Adipose tissue (tissue), 3 donors: ENCODE results near the gene GRK2. TPM values are rescaled to one million over a fixed set of nuclear protein-coding genes. Genes with fewer than 3 reads are reported as not detected.
"Not testable (repeated sequence)": the region's sequence is repeated elsewhere in the genome, so short reads cannot be mapped to it uniquely, and the experiment has no call there.

ENCODE experiments used
- H3K27ac ChIP-seq: one replicate; pipeline ENCODE4 v1.5.1; 2013; ENCODE audit warnings: low read depth, low read length
- WGBS, 3 donors: extraction: QIAGEN DNeasy Blood & Tissue Kit; methylation state at CpG; one replicate each; pipeline ENCODE4 v1.1.7; 2013; 5-methylcytosine and 5-hydroxymethylcytosine counted together
- polyA plus RNA-seq, 3 donors: library from polyadenylated mRNA; stranded (reverse); fragments of 200-250 nt; gene quantifications; one replicate each; pipeline ENCODE4 v1.2.3, GENCODE V29; 2013
- donor health status: healthy with polysubstance abuse.
- donor health status: Bipolar disorder and iron deficiency.
- donor health status: healthy.

Gene GRK2
- polyA plus RNA-seq = 10 to 100 TPM; 26.8 to 70.1 (median 50.6) TPM

- H3K27ac ChIP-seq = no peak within 1 kb of the TSS
- 1% methylated on average over 13 to 103 of the region's 103 CpGs for WGBS, 3 donors
Observed at GRCh38 chr11:67266449-67267187, at the start of gene GRK2. Gene GRK2 (plus strand): TSS chr11:67266473. CDS start chr11:67266700, 227 bp downstream.

GRCh38 chr11:67227726-67228125 is 38.5 kb upstream of the GRK2 start:
- H3K27ac ChIP-seq = no peak overlapping the region
- 77 to 91% (median 91%) methylated on average over 8 of the region's 8 CpGs for WGBS, 3 donors

- 91 to 97% (median 96%) methylated on average over 3 of the region's 3 CpGs for WGBS, 3 donors
- no peak overlapping the region for H3K27ac ChIP-seq
Observed at GRCh38 chr11:67230406-67230805, 35.9 kb upstream of the GRK2 start.

GRCh38 chr11:67230886-67231285 is 35.4 kb upstream of the GRK2 start:
- WGBS, 3 donors = 92 to 100% (median 100%) methylated on average over 1 of the region's 1 CpG
- H3K27ac ChIP-seq = no peak overlapping the region

GRCh38 chr11:67233584-67234190 is 32.6 kb upstream of the GRK2 start:
- 78 to 83% (median 80%) methylated on average over 7 of the region's 7 CpGs for WGBS, 3 donors

GRCh38 chr11:67234571-67234970 is 31.7 kb upstream of the GRK2 start:
- WGBS, 3 donors = 93 to 95% (median 93%) methylated on average over 8 of the region's 8 CpGs
- not testable (repeated sequence) for H3K27ac ChIP-seq

More at GRCh38 chr11:67233584-67234190, 32.6 kb upstream of the GRK2 start:
- H3K27ac ChIP-seq = no peak overlapping the region

- H3K27ac ChIP-seq = no peak overlapping the region
- 97 to 100% (median 98%) methylated on average over 1 of the region's 1 CpG for WGBS, 3 donors
Observed at GRCh38 chr11:67237574-67237973, 28.7 kb upstream of the GRK2 start.

GRCh38 chr11:67238894-67239782 is 27.1 kb upstream of the GRK2 start:
- WGBS, 3 donors = 10 to 16% (median 15%) methylated on average over 10 of the region's 10 CpGs
- H3K27ac ChIP-seq = no peak overlapping the region

GRCh38 chr11:67239783-67240575 is 26.3 kb upstream of the GRK2 start:
- peak overlapping the region; percentile 98 for H3K27ac ChIP-seq
- WGBS, 3 donors = 0% methylated on average over 30 to 31 of the region's 31 CpGs

GRCh38 chr11:67240576-67241389 is 25.5 kb upstream of the GRK2 start:
- WGBS, 3 donors = 1 to 2% (median 1%) methylated on average over 16 of the region's 16 CpGs

GRCh38 chr11:67242548-67242947 is 23.7 kb upstream of the GRK2 start:
- 76 to 88% (median 79%) methylated on average over 1 of the region's 1 CpG for WGBS, 3 donors
- H3K27ac ChIP-seq = no peak overlapping the region

More at GRCh38 chr11:67240576-67241389, 25.5 kb upstream of the GRK2 start:
- peak overlapping the region; percentile 98 for H3K27ac ChIP-seq

GRCh38 chr11:67243051-67243450 is 23.2 kb upstream of the GRK2 start:
- no peak overlapping the region for H3K27ac ChIP-seq
- WGBS, 3 donors = 56 to 90% (median 86%) methylated on average over 2 of the region's 2 CpGs

- H3K27ac ChIP-seq = no peak overlapping the region
- 93 to 94% (median 93%) methylated on average over 11 of the region's 11 CpGs for WGBS, 3 donors
Observed at GRCh38 chr11:67245046-67245445, 21.2 kb upstream of the GRK2 start.

- 76 to 84% (median 82%) methylated on average over 5 of the region's 5 CpGs for WGBS, 3 donors
- H3K27ac ChIP-seq = no peak overlapping the region
Observed at GRCh38 chr11:67247946-67248550, 18.2 kb upstream of the GRK2 start.

- H3K27ac ChIP-seq = no peak overlapping the region
Observed at GRCh38 chr11:67248653-67249052, 17.6 kb upstream of the GRK2 start.

GRCh38 chr11:67250059-67251043 is 15.9 kb upstream of the GRK2 start:
- 92 to 96% (median 94%) methylated on average over 37 of the region's 37 CpGs for WGBS, 3 donors
- H3K27ac ChIP-seq = no peak overlapping the region
